Dermis microvascular lymphatic vessel endothelial cell (primary cell): Measurements from ENCODE around the gene CMAS. TPM values are rescaled to one million over a fixed set of nuclear protein-coding genes. Genes with fewer than 3 reads are reported as not detected.
A peak's percentile ranks its signal among the peaks of the same experiment; 100 is the strongest.
"Not testable (repeated sequence)": the region's sequence is repeated elsewhere in the genome, so short reads cannot be mapped to it uniquely, and the experiment has no call there.

ENCODE experiments used
- DNase-seq, 2 donors: peaks; one replicate each; pipeline versions ENCODE4 v3.0.0 to v3.0.0-alpha.2; 2010; ENCODE audit warnings: low read depth in 2 of 2
- total RNA-seq: library from RNA; depleted of rRNA; stranded (reverse); fragments of >200 nt; gene quantifications from 2 replicates; pipeline ENCODE4 v1.2.1, GENCODE V29; 2014

Gene CMAS
- 16.4 and 20.5 TPM in 2 replicates for total RNA-seq

DNA sequence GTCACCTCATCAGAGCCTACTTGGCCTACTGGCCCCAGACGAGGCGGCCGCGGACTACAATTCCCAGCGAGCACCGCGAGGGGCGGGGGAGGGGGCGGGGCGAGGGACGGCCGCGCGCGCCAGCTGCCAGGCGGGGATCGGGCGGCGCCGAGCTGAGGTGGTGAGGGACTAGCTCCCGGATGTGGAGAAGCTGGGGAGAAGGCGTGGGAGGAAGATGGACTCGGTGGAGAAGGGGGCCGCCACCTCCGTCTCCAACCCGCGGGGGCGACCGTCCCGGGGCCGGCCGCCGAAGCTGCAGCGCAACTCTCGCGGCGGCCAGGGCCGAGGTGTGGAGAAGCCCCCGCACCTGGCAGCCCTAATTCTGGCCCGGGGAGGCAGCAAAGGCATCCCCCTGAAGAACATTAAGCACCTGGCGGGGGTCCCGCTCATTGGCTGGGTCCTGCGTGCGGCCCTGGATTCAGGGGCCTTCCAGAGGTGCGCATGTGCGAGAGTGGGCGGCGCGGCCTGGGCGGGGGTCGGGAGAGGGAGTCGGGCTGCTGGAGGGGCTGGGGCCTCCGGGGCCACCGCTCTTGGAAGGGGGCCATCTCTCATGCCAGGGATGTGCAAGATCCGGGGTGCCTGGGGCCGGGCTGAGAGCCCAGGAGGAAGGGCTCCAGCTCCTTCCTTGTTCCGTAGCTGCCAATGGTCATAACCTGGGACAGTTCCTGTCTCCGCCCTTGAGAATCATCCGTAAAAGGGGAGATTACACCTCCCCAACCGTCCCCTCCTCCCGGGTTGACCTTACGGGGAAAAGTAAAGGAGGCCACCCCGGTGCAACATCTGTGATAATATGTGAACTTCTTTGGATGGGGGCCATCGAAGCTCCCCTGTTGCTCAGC lies at the start of gene CMAS:
TSS of gene CMAS (plus strand) at position 129 of the 878 bp plus-strand sequence. CDS start at position 215, 86 bp downstream.
- DNase-seq: peak in 1 of 2 donors; percentile 62

DNA sequence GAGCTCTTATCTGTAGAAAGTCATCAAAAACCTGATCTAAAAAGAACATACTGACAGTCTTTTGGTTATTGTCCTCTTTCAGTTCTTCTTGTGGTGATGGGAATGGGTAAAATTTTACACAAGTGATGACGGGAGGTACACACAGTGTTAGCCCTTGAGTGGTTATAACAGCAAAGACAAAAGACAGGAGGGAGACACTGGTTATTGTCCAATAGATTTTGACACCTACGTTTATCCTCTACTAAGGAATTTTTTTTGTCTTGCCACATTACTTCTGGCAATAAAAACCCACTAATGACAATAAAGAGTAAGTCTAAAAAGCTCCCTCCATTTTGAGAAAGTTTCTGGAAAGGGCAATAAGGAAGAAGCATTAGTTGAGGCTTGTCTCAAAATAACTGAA lies 47.7 kb upstream of the CMAS start:
- no peak for DNase-seq

DNA sequence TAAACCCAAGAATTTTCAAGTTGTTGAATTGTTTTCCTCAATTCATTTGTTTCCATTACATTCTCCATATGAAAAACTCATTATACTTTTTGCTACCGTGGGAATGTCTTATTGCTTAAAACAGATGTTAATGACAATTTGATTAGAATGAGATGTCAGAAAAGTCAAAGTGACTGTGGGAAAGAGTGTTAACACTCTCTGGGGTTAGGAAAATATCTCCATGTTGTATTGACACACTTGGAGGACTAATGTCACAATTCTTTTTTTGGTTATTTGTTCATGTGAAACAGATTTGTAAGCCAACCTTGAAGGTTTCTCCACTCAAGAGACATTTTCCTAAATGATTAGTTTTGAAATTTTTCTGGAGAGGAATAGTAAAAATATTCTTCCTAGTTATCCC lies 47.2 kb upstream of the CMAS start:
- DNase-seq: no peak

DNA sequence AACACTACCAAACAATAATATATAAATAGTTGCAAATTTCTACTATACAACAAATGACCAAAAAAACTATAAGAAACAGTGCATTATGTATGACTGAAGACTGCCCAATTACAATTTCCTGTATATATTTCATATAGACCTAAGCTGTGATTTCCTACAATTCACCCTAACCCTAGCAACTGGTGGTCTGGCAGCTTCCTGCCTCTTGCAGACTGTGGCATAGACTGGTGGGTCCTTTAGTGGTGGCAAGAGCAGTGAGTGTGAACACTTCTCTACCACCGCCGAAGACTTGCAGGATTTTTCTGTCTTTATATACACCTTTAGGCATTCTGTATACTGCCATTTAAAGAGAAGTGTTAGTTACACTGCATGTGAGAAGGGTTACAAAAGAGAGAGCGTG lies 43.6 kb upstream of the CMAS start:
- no peak for DNase-seq

DNA sequence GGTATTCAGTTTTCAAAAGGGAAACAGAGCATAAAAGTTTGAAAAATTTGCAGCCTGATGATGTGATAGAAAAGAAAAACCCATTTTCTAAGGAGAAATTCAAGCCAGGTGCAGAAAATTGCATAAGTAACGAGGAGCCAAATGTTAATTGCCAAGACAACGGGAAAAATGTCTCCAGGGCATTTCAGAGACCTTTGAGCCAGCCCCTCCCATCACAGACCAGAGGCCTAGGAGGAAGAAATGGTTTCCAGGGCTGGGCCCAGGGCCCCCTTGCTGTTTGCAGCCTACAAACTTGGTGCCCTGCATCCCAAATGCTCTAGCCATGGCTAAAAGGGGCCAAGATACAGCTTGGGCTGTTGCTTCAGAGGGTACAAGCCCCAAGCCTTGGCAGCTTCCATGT lies 38.2 kb upstream of the CMAS start:
- not testable (repeated sequence) for DNase-seq

DNA sequence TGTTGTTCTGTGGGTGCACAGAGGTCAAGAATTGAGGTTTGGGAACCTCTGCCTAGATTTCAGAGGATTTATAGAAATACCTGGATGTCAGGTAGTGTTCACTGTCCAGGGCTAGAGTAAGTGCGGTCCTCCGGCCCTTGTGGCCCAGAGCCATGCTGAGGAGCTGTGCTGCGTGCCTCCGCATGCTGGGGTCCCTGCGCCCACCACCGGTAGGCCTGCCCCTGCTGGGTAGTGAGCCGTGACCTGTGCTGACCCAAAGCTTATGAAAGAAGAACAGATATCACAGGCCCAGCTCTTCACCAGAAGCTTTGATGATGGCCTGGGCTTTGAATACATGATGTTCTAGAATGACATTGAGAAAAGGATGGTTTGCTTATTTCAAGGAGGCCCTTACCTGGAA lies 37.8 kb upstream of the CMAS start:
- no peak for DNase-seq

DNA sequence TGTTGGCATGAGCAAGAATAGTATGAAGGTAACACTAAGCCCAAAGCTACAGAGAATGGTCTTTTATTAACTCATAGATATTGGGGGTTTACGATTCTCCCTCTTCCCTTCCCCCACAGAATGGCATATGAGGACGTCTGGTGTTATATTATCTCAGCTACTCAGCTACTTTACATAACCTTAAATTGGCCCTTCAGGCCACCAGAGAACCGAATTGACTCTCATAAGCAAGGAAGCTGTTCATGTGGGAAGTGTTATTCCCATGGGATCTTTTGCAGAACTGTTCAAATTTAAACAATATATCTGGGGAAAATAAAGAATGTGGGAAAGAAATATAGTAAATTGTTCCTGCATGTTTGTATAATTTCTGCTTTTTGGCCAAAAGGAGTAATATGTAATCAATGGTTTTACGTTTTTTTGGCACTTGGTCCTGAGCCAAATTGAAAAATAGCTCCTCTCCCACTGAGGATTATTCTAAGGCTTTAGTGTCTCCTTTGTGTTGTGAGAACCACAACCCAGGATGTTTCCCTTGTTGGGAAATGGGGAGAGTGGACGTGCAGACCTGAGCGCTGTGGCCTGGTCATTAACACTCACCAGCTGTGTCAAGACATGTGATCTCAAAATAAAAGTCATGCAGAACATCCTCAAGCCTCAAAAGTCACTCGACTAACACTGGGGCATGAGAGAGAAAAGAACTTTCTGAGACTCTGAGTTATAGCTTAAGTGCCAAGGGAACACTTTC lies 31.8 kb upstream of the CMAS start:
- DNase-seq: no peak

DNA sequence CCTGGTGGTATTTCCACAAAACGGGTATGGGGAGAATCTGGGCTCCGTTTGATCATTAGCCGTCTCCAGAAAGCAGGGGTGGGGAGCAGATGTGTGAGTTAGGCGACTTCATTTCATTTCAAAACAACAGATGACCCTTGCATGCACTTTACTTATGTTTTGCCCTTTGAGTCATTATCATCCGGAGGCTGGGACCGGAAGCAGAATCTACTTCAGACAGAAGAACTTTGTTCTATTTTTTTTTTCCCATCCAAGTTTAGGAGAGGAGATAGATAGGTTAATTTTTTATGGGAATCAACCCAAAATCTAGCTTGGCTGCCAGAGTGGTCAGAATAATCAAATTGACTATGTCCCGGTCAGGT lies 31.3 kb upstream of the CMAS start:
- peak in 1 of 2 donors; percentile 21 for DNase-seq

DNA sequence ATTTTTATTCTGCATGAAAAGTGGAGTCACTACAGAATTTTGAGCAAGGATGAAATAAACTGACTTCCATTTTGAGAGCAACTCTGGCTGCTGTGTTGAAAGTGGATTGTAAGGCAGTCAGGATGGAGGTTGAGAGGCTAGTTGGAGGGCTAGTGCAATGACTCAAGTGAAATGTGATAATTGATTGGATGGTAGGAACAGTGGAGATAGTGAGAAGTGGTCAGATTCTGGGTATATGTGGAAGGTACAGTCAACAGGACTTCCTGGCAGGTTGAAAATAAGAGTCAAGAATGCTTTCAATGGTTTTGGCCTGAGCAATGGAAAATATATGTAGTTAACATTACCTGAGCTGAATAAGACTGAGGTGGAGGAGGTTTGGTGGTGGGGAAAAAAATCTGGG lies 29.0 kb upstream of the CMAS start:
- DNase-seq: no peak

DNA sequence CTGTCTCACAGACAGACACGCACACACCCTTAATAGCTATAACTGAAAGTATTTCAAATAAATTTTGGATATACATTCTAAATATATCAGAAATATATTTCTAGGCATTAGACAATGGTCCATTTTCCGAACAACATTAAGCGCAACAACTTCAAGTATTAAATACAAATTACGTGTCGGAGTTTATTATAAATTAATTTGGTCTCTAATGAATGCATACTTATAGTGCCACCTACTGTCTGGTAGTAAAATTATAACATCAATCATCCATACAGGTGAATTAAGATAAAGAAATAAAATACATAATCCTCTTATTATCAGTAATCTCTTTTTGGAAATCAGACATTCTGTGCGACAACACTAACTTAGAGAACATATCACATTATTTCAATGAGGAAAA lies 27.2 kb upstream of the CMAS start:
- peak; percentile 9 to 26 for DNase-seq

DNA sequence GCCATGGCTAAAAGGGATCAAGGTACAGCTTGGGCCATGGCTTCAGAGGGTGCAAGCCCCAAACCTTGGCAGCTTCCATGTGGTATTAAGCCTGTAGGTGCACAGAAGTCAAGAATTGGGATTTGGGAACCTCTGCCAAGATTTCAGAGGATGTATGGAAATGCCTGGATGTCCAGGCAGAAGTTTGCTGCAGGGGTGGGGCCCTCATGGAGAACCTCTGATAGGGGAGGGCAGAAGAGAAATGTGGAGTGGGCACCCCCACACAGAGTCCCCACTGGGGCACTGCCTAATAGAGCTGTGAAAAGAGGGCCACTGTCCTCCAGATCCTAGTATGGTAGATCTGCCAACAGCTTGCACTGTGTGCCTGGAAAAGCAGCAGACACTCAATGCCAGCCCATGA lies 22.5 kb upstream of the CMAS start:
- not testable (repeated sequence) for DNase-seq

DNA sequence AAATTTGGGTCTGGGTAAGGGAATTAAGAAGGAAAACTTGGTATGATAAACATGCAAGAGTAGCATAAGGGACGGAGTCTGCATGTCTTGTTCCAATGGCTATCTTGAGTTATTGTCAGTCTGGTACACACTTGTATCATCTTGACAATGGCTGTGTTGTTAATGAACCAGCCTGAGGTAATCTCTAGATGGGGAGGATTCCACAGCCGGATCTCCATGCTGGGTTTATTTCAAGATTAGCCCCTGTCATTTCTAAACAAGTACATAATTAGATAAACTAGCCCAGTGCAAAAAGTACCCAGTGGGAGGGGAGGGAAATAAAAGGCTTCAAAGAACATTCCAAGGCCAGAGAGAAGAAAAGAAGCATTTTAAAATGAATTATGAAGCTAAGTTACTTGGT lies 16.5 kb upstream of the CMAS start:
- DNase-seq: no peak

DNA sequence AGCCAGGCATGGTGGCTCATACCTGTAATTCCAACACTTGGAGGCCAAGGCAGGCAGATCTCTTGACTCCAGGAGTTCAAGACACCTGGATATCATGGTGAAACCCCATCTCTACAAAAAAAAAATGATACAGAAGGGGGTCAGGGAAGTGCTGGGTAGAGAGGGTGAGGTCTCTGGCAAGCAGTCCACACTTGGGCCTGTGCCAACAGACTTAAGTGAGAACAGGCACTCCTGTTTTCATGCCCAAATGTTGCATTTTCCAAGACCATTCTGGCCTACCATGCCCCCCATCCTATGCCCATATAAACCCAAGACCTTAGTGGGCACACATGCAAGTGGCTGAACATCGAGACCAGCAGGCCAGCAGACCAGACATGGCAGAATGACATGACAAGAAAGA lies 16.0 kb upstream of the CMAS start:
- DNase-seq: no peak

DNA sequence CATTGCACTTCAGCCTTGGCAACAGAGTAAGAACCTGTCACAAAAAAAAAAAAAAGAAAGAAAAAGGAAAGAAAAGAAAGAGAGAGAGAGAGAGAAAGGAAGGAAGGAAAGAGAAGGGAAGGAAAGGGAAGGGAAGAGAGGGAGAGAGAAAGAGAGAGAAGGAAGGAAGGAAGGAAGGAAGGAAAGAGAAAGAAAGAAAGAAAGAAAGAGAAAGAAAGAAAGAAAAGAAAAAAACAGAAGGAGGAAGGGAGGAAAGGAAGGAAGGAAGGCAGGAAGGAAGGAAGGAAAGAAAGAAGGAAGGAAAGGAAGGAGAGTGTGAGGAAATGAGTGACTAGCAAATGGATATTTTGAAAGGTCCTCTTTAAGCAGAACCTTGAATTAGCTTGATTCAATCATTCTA lies 13.3 kb upstream of the CMAS start:
- DNase-seq: no peak

DNA sequence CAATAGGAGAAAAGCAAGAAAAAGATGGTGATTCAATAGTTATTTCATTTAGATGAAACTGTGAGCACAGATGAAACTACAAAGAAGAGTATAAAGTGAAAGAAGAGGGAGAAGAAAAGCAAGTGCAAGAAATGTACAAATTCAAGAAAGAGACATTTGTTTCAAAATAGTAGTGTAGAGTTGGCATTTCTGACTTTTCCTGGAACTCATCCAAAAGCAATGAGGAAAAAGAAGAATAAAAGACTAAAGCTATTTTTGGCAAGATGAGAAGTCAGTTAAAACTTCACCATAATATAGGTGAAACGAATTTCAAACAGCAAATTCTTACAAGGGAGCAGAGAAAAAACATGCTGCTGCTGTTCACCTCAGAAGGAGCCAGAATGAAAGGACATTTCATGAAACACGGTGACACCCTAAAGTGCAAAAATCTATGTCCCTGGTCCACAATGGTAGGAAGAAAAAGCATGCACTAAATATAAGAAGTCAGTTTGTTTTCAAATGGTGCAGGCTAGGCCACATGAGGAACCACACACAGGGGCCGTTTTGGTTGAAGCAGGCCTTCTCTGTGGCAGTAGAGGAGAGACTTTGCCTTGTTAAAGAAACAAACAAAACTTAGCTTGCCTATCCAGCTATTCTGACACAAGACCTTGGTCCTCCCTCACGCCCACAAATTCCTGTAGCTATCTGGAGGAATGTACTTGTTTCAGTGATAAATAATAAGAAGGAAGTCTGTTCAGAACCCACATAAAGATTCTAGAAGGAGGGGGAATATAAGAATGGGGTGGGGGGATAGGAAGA lies 11.1 kb upstream of the CMAS start:
- DNase-seq: peak in 1 of 2 donors; percentile 16

DNA sequence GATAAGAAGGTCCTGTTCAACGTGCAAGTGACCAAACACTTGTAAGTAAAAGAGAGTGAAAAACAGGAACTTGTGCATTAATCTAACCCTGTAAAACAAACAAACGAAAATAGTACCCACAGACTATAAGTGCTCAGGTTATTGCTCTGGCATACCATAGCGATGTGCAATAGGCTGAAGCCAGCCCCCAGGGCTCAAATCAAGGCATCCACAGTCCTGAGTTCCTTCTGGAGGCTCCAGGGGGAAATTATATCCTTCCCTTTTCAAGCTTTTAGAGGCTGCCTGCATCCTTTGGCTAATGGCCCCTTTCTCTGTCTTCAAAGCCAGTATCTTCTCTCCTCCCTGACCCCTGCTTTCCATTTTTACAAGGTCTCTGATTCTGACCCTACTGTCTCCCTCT lies 8.1 kb upstream of the CMAS start:
- no peak for DNase-seq

DNA sequence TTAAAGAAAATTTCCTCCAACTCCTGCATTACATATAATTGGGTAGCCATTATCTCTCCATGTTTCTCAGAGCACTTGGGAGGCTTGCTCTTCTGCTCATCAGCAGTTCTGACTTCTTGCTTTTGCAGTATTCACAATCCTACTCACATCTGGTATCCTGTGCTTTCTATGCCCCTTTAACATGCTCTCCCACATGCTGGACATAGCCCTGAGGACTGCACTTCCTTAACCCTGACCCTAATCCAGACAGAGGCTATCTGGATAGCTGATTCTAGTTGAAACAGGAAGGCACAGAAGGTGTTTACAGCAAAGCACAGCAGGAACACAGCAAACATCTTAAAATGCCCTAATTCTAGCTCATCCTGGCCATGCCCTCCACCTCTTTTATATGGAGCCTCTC lies 7.3 kb upstream of the CMAS start:
- DNase-seq: no peak

DNA sequence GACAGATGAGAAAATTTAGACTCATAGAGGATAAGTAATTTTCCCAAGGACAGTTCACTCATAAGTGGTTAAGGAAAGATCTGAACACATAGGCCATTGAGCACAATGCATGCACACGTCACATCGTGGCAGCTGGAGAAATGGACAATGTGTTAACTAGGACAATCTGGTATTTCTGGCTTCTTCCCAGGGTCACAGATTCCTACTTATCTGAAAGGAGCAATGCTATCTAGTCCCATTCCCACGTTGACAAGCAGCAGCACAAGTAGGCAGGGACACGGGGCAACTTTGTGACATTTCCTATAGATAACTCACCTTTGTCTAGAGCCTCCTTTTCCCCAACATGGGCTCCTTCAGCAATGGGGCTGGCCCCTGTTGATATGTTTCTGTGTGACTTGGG lies 6.7 kb upstream of the CMAS start:
- DNase-seq: no peak

DNA sequence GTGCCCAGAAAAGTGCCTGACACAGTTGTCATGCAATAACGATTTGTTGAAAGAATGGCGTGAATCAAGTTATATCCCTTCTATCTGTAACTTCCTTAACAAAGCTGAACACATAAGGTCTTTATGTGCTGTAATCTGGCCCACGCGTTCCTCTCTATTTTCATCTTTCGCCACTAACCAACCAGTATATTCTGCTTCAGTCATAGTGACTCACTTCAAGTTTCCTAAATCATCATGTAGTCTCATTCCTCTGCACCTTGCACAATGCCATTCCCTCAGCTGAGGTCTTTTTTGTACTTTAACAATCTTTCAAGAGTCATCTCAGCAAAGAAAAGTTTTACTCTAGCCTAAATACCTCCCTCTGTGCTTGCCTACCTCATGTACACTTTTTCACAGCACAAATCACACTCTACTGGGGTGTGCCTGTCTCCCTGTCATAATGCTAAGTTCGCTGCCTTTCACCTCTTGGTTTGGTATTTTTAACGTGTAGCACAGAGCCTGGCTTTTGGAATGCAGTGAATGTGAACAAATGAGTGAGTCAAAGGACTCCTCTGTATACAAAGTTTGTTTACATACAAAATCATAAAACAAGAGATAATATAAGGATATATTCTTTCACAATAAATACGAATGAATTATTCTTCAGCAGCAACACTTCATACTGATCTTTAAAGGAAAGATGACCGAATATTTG lies 2.9 kb upstream of the CMAS start:
- DNase-seq: no peak

DNA sequence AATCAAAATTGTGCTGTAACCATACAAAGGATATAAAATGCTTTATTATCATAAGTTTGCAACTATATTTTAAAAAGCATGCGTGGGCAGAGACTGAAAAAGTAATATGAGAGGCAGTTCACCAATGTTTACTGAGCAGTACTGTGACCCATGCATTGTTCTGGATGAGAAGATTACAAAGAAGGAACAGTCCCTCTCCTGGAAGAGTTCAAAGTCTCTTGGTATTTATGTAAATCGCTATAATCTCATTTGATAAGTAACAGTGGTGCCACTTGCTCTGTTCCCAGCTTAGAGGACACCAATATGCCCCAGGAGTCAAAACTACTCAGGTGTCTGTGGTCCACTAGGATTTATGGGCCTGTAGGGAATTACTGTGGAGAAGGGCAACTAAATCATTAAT lies 2.1 kb upstream of the CMAS start:
- DNase-seq: no peak

DNA sequence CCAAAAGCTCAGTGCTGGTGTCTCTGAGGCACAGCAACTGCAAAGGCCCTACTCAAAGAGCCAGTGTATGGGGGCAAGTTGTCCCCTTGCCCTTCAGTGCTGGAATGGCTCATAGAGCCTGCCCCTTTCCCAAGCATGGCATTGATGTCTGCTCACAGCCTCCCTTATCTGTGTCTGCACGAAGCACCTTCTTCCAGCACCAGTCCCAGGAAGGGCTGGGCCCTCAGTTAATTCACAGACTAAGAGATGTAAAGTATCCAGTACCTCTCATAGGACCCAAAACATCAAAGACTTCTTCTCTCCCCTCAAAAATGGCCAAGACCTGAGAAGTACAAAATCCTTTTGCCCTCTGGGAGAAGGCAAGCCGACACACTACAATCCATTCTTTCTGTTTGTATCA lies 1.6 kb upstream of the CMAS start:
- no peak for DNase-seq
